AG04449 (cell line): ENCODE data around the gene PROK2.

Experiments used
- CTCF ChIA-PET: fragments of 350-600 bp; formaldehyde crosslinking; extraction: SDS; loops from one replicate; lab custom pipeline; 2021; ENCODE audit warnings: antibody characterized with exemption; lab: Yijun Ruan, JAX
- POLR2A ChIA-PET: fragments of 400-600, 350-600 bp; formaldehyde crosslinking; extraction: SDS; loops from one replicate; lab custom pipeline; 2020; ENCODE audit warnings: antibody characterized with exemption, inconsistent platforms; lab: Yijun Ruan, JAX
- DNase-seq: peaks from one replicate; pipeline ENCODE4 v3.0.0-alpha.2; 2010; ENCODE audit warnings: low read depth, low spot score
- H3K4me3 ChIP-seq: 2 replicates; pipeline ENCODE4 v1.5.1; 2011; ENCODE audit warnings: low read depth, mild to moderate bottlenecking, control low read depth, low read length
- TF ChIP-seq, protein P1 (sequence below): IDR thresholded peaks from one replicate; pipeline ENCODE4 v1.5.1; 2011; ENCODE audit warnings: mild to moderate bottlenecking, moderate library complexity, low read length, control low read depth, inconsistent platforms; ENCODE audit not compliant: insufficient read depth; ENCODE audit errors: missing control alignments

Gene PROK2

DNA sequence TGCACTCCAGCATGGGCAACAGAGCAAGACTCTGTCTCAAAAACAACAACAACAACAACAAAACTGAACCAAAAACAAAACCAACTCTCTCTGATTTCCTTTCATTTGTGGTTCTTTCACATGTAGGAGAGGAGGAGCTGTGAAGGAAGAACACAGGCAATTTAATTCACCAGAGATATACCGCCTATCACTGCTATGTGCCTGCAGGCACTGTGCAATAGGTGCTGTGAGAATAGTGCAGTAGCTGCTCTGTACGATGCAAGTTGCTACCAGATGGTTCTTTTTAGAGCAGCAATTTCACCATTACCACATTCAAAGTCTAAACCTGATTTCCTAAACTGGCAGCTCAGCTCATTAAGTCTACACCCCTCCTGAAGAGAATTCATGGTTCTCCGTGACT lies 11.3 kb upstream of the PROK2 start:
- TF ChIP-seq, protein P1, sequence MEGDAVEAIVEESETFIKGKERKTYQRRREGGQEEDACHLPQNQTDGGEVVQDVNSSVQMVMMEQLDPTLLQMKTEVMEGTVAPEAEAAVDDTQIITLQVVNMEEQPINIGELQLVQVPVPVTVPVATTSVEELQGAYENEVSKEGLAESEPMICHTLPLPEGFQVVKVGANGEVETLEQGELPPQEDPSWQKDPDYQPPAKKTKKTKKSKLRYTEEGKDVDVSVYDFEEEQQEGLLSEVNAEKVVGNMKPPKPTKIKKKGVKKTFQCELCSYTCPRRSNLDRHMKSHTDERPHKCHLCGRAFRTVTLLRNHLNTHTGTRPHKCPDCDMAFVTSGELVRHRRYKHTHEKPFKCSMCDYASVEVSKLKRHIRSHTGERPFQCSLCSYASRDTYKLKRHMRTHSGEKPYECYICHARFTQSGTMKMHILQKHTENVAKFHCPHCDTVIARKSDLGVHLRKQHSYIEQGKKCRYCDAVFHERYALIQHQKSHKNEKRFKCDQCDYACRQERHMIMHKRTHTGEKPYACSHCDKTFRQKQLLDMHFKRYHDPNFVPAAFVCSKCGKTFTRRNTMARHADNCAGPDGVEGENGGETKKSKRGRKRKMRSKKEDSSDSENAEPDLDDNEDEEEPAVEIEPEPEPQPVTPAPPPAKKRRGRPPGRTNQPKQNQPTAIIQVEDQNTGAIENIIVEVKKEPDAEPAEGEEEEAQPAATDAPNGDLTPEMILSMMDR: no peak
- ChIA-PET CTCF (no interaction called here), POLR2A (no interaction called here)
- no peak for DNase-seq
- H3K4me3 ChIP-seq: no peak overlapping the region

DNA sequence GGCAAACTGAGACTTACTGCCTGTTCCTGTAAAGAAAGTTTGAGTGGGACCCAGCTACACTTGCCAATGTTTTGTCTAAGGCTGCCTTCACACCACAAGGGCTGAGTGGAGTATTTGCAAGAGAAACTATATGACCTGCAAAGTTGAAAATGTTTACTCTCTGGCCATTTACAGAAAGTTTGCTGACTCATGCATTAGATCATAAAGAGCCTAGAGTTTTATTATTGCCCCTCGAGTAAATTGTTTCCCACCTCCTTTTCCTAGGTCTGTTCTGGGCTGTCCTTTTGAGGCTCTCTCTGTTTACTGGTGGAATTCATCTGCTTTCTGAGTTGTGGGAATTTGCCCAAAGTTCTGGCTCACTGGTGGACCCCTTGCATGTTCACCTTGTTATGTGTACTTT lies 6.7 kb upstream of the PROK2 start:
- no peak for DNase-seq
- H3K4me3 ChIP-seq: no peak overlapping the region
- ChIA-PET POLR2A (no interaction called here), CTCF (no interaction called here)
- TF ChIP-seq, protein P1: no peak

DNA sequence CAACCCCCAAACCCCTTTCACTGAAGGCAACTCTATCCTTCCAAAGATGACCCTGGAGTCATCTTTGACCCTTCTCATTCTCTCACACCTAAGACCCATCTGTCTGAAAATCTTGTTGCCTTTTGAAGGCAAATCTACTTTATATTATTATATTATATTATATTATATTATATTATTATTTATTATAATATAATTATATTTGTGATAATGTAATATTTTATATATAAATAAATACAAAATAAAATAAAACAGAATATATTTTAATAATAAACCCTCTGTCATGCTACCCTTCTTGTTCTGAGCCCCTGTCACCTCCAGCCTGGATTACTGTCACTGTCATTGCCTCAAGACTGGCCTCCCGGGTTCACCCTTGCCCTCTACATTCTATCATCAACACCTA lies 5.0 kb upstream of the PROK2 start:
- no peak overlapping the region for H3K4me3 ChIP-seq
- ChIA-PET POLR2A (no interaction called here), CTCF (no interaction called here)
- DNase-seq: no peak
- TF ChIP-seq, protein P1: no peak

DNA sequence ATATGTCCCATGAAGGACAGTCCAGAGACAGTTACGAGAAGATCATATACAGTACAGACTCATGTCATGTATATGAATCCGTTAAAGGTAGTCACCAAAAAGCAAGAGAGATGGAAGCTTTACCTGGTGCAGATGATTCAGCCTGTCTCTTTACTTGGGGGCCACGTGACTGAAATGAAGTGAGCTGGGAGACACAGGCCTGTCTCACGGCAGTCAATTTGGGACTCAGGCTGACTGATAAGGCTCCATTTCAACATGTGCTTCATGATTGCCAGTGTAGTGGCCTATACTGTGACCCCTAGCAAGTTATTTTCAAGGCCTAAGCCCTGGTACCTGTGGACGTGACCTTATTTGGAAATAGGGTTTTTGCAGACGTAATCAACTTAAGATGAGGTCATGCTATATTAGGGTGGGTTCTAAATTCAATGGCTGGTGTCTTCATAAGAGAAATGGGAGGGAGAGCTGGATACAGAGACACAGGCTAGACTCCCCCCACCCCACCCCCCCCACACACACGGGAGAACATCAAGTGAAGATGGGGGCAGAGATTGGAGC lies 3.0 kb upstream of the PROK2 start:
- TF ChIP-seq, protein P1: no peak
- ChIA-PET CTCF (no interaction called here), POLR2A (no interaction called here)
- no peak overlapping the region for H3K4me3 ChIP-seq
- DNase-seq: no peak

DNA sequence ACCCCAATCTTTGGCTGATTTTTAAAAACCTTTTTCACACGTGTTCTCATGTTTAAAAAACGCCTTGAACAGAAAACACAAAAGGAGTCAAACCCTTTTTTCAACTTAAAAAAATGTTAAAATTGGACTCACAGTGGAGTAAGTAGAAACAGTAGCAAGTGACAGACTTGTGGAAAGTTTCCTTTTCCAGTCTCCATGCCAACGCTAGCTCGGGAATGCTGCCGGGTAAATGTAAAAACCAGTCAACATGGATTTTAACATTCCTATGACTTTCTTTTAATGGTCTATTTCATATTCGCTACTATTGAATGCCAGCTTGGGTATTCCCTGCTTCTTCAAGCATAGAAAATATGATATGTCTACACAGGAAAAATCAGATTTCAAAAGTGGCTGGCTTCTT lies 1.6 kb upstream of the PROK2 start:
- DNase-seq: no peak
- CTCF ChIA-PET: no interaction called here
- no peak overlapping the region for H3K4me3 ChIP-seq
- TF ChIP-seq, protein P1: no peak
- POLR2A ChIA-PET: no interaction called here

DNA sequence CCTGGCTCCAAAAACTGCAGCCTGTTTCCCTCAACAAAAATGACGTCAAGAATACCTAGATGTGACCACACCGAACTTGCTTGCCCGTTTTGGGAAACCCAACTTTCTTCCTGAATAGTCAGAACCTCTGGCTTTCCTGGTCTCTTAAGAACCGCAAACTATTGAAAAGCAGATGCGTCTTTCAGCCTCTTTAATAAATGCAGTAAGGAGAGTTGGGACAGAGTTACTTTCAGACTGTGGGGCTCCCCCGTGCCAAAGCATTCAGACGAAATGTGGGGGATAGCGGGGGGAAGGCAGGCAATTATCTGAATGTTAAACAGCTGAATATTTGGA lies 1.2 kb upstream of the PROK2 start:
- no peak overlapping the region for H3K4me3 ChIP-seq
- TF ChIP-seq, protein P1: no peak
- no peak for DNase-seq
- POLR2A ChIA-PET: no interaction called here
- CTCF ChIA-PET: no interaction called here
